Astrocyte (in vitro differentiated cells and primary cell): ENCODE results near the gene GADD45B. TPM values are rescaled to one million over a fixed set of nuclear protein-coding genes. Genes with fewer than 3 reads are reported as not detected.

ENCODE experiments used
- DNase-seq: peaks from one replicate; pipeline ENCODE4 v3.0.0-alpha.2; 2010; ENCODE audit warnings: low read depth
- FAIRE-seq: peaks from 2 replicates; lab custom pipeline; 2011; peaks lifted over from hg19 to GRCh38; lab: Jason Lieb, UNC
- H2AFZ ChIP-seq: 2 replicates; pipeline ENCODE4 v1.6.0; 2012; ENCODE audit warnings: low read depth, low read length, inconsistent platforms
- H3K27ac ChIP-seq: 2 replicates; pipeline ENCODE4 v1.5.1; 2011; ENCODE audit warnings: low read depth, low read length, inconsistent platforms
- H3K27me3 ChIP-seq: 2 replicates; pipeline ENCODE4 v1.6.0; 2011; ENCODE audit warnings: low read length, inconsistent platforms; ENCODE audit not compliant: insufficient read depth
- H3K36me3 ChIP-seq: 2 replicates; pipeline ENCODE4 v1.5.1; 2011; ENCODE audit warnings: low read length, inconsistent platforms; ENCODE audit not compliant: insufficient read depth
- H3K4me1 ChIP-seq: 2 replicates; pipeline ENCODE4 v1.5.1; 2011; ENCODE audit warnings: low read length, inconsistent platforms; ENCODE audit not compliant: insufficient read depth
- H3K4me2 ChIP-seq: 2 replicates; pipeline ENCODE4 v1.6.0; 2012; ENCODE audit warnings: low read length, inconsistent platforms
- H3K4me3 ChIP-seq: 2 replicates; pipeline ENCODE4 v1.5.1; 2011; ENCODE audit warnings: low read depth, mild to moderate bottlenecking, low read length, inconsistent platforms; ENCODE audit not compliant: insufficient read depth
- H3K79me2 ChIP-seq: 2 replicates; pipeline ENCODE4 v1.6.0; 2012; ENCODE audit warnings: mild to moderate bottlenecking, low read length, inconsistent platforms; ENCODE audit not compliant: insufficient read depth
- H3K9ac ChIP-seq: 2 replicates; pipeline ENCODE4 v1.6.0; 2012; ENCODE audit warnings: mild to moderate bottlenecking, low read length, inconsistent platforms
- H3K9me3 ChIP-seq: 2 replicates; pipeline ENCODE4 v1.5.1; 2012; ENCODE audit warnings: low read depth, mild to moderate bottlenecking, low read length, inconsistent platforms; ENCODE audit not compliant: insufficient read depth
- H4K20me1 ChIP-seq: 2 replicates; pipeline ENCODE4 v1.6.0; 2012; ENCODE audit warnings: low read length, inconsistent platforms; ENCODE audit not compliant: insufficient read depth
- H3K27ac Mint-ChIP-seq: one replicate; pipeline ENCODE4 v1.8.0; 2021; ENCODE audit warnings: mild to moderate bottlenecking, mixed read lengths; ENCODE audit not compliant: unreplicated experiment
- H3K27me3 Mint-ChIP-seq: one replicate; pipeline ENCODE4 v1.8.0; 2021; ENCODE audit warnings: low read depth, mixed read lengths; ENCODE audit not compliant: unreplicated experiment
- H3K36me3 Mint-ChIP-seq: one replicate; pipeline ENCODE4 v1.8.0; 2021; ENCODE audit warnings: low read depth, mixed read lengths; ENCODE audit not compliant: unreplicated experiment
- H3K4me1 Mint-ChIP-seq: one replicate; pipeline ENCODE4 v1.8.0; 2021; ENCODE audit warnings: low read depth, mixed read lengths; ENCODE audit not compliant: unreplicated experiment
- H3K4me3 Mint-ChIP-seq: one replicate; pipeline ENCODE4 v1.8.0; 2021; ENCODE audit warnings: mild to moderate bottlenecking, moderate library complexity, mixed read lengths; ENCODE audit not compliant: unreplicated experiment
- H3K9me3 Mint-ChIP-seq: one replicate; pipeline ENCODE4 v1.8.0; 2021; ENCODE audit warnings: mild to moderate bottlenecking, mixed read lengths; ENCODE audit not compliant: unreplicated experiment
- CTCF ChIP-seq: IDR thresholded peaks from 2 replicates; pipeline ENCODE4 v1.5.1; 2011; ENCODE audit warnings: low read depth, mild to moderate bottlenecking, inconsistent platforms, low read length, moderate library complexity; ENCODE audit not compliant: insufficient read depth
- EZH2 ChIP-seq: IDR thresholded peaks from 2 replicates; pipeline ENCODE4 v1.6.1; 2012; ENCODE audit warnings: mild to moderate bottlenecking, low read length, inconsistent platforms; ENCODE audit not compliant: insufficient read depth
- total RNA-seq: library from RNA; stranded (reverse); gene quantifications from 2 replicates; pipeline ENCODE4 v1.2.1, GENCODE V29; 2021

Gene GADD45B
- total RNA-seq, 1 donor from 2014 or later, result 161 TPM

GRCh38 chr19:2428756-2429711, 46.9 kb upstream of the GADD45B start:
- Histone ChIP-seq H4K20me1 (peaks cover 19% of the 10 kb centered on the region), H3K79me2 (peaks cover 31% of the 10 kb centered on the region), H3K4me3 (no peak overlapping the region), H3K36me3 (peaks cover 5% of the 10 kb centered on the region), H3K27ac (no peak overlapping the region), H3K27me3 (no peaks in the 10 kb centered on the region), H2AFZ (no peak overlapping the region), H3K4me1 (peaks cover 21% of the 10 kb centered on the region), H3K9me3 (no peaks in the 10 kb centered on the region), H3K4me2 (peak overlapping the region; percentile 94), H3K9ac (peak overlapping the region; percentile 14)
- TF ChIP-seq EZH2, result no peak
- no peak for TF ChIP-seq CTCF
- FAIRE-seq (no peak), DNase-seq (no peak)
- H3K27ac Mint-ChIP-seq, result no peak overlapping the region
- peaks cover 4% of the 10 kb centered on the region for H3K4me1 Mint-ChIP-seq
- no peak overlapping the region for H3K4me3 Mint-ChIP-seq
- peaks cover 2% of the 10 kb centered on the region for H3K36me3 Mint-ChIP-seq
- no peaks in the 10 kb centered on the region for H3K9me3 Mint-ChIP-seq
- H3K27me3 Mint-ChIP-seq, result no peaks in the 10 kb centered on the region

- TF ChIP-seq CTCF (no peak), EZH2 (no peak)
- no peak overlapping the region for H3K27ac Mint-ChIP-seq
- FAIRE-seq, result no peak
These were observed 45.9 kb upstream of the GADD45B start for GRCh38 chr19:2429917-2430535.

More at GRCh38 chr19:2429917-2430535, 45.9 kb upstream of the GADD45B start:
- Mint-ChIP-seq H3K27me3 (no peaks in the 10 kb centered on the region), H3K36me3 (peaks cover 2% of the 10 kb centered on the region), H3K4me1 (peaks cover 4% of the 10 kb centered on the region), H3K4me3 (no peak overlapping the region), H3K9me3 (no peaks in the 10 kb centered on the region)
- Histone ChIP-seq H4K20me1 (peaks cover 20% of the 10 kb centered on the region), H3K27me3 (no peaks in the 10 kb centered on the region), H2AFZ (no peak overlapping the region), H3K27ac (no peak overlapping the region), H3K79me2 (peaks cover 24% of the 10 kb centered on the region), H3K4me2 (no peak overlapping the region), H3K4me3 (no peak overlapping the region), H3K9ac (no peak overlapping the region), H3K36me3 (peaks cover 5% of the 10 kb centered on the region), H3K4me1 (peaks cover 21% of the 10 kb centered on the region), H3K9me3 (no peaks in the 10 kb centered on the region)
- DNase-seq, result no peak
